ENCODE data around the gene AUTS2.

AUTS2 gene

DNA sequence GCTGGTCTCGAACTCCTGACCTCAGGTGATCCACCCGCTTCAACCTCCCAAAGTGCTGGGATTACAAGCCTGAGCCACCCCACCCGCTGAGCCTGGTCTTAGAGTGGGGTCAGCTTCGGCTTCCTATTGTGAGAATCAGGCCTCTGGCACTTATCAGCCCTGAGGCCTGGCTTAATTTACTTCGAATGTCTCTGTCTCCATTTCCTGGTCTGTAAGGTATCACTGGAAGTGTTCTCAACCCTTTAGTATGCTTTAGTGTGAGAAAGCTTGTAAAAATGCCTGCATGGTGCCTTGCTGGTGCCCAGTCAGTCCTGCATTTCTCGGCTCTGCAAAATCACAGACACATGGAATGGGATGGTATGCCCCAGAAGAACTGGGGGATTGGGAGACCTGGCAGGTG, 862.3 kb downstream of the AUTS2 start:
- H3K4me3 ChIP-seq (ENCODE audit: low read depth, low read length): no peak overlapping the region
- TF ChIP-seq, protein P1, sequence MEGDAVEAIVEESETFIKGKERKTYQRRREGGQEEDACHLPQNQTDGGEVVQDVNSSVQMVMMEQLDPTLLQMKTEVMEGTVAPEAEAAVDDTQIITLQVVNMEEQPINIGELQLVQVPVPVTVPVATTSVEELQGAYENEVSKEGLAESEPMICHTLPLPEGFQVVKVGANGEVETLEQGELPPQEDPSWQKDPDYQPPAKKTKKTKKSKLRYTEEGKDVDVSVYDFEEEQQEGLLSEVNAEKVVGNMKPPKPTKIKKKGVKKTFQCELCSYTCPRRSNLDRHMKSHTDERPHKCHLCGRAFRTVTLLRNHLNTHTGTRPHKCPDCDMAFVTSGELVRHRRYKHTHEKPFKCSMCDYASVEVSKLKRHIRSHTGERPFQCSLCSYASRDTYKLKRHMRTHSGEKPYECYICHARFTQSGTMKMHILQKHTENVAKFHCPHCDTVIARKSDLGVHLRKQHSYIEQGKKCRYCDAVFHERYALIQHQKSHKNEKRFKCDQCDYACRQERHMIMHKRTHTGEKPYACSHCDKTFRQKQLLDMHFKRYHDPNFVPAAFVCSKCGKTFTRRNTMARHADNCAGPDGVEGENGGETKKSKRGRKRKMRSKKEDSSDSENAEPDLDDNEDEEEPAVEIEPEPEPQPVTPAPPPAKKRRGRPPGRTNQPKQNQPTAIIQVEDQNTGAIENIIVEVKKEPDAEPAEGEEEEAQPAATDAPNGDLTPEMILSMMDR (IDR thresholded peaks at IDR 0.05; ENCODE audit: low read depth, low read length): no peak

DNA sequence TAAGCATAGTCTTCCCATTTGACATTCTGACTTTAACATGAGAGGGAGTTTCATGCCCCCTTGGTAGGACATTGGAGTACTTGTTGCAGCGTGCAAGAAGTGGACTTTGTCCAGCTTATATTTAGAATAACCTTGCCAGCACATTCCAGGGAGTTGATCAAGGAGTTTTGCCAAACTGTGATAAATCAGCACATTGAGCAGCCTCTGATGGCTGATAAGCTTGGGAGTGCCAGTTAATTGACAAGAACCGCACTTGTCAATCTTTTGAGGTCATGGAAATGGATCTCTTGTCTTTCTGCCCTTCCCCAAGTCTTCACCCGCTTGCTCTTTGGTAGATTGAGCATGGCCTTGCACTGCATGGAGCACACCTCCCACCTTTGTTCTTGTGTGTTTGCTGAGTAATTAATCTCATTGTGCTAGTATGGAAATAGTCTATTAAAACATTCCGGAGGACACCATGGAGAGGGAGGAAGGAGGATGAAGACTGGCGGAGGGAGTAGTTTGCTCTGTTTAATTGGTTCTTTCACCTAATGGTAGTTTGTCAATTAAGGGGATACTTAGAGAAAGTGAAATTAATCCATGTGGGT, 865.2 kb downstream of the AUTS2 start:
- TF ChIP-seq, protein P1 (IDR thresholded peaks at IDR 0.05; ENCODE audit: low read depth, low read length): no peak
- no peak overlapping the region for H3K4me3 ChIP-seq (ENCODE audit: low read depth, low read length)

DNA sequence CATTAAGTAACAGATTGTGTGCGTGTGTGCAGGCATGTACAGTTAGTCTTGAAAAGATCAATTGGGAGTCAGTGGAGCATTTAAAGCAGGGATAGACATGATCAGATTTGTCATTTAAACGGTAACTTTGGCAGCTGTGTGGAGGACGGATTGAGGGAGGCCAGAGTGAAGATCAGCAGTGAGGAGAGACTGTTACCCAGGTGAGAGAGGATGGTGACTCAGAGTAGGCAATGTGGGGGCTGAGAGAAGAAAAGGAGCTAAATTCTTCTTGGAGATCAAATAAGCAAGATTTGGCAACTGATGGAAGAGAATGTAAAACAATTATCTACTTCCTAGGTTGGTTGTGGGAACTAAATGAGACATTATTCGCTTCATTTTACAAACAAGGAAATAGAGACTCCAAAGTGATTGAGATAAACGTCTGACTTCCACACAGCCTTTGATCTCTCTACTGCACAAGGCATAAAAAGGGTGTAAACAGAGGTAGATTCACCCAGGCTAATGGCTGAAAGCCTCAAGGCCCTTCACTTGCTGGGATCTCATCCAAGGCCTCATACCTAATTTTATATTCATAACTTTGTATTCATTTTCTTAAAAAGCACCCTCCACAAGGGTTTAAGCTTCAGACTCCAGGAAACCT, 868.6 kb downstream of the AUTS2 start:
- no peak overlapping the region for H3K4me3 ChIP-seq (ENCODE audit: low read depth, low read length)
- TF ChIP-seq, protein P1 (IDR thresholded peaks at IDR 0.05; ENCODE audit: low read depth, low read length): no peak

DNA sequence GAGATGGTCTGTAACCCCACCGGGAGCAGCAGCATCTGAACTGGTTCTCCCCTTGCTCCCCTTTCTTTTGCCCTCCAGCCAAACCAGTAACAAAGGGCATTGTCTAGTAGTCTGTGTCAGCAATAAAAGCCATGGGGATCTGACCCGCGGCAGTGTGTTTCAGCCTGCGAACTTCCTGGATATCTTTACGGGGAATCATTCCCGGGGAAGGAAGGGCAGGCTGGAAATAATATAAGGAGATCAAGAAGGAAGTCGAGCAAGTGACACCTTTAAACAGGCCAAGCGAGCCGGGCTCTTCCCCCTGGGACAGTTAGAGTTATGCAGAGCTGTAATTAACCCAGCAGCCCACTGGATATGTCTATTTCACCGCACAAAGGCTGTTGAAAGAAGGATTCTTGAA, 872.5 kb downstream of the AUTS2 start:
- TF ChIP-seq, protein P1 (IDR thresholded peaks at IDR 0.05; ENCODE audit: low read depth, low read length): no peak
- no peak overlapping the region for H3K4me3 ChIP-seq (ENCODE audit: low read depth, low read length)

GRCh38 chr7:70472601-70473237, 874.4 kb downstream of the AUTS2 start:
- H3K4me3 ChIP-seq (ENCODE audit: low read depth, low read length): no peak overlapping the region
- TF ChIP-seq, protein P1 (IDR thresholded peaks at IDR 0.05; ENCODE audit: low read depth, low read length): no peak

DNA sequence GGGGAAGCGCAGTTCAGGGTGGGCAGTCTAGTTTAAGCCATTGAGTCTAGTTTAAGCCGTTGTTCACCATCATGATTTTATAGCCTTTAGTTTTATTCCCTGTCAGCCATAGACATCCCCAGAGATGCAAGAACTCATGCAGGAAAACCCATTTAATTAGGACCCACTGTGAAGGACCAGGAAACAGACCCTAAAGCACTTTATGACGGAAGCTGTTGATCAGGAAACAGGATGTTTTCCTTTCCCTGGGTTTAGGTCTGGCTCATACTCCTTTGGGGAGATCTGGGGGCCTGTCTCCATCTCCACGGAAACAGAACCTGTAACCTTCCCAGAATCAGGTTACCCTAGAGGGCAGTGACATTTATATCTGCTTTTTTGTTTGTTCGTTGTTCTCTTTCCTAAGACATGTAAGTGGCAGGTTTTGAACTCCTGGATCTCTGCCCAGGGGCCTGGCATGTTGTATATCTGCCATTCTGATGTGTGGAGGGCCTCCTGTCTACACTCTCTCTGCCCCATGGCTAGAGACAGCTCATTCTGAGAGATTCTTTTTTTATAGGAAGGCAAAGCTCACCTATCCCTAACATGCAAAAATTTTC, 876.5 kb downstream of the AUTS2 start:
- H3K4me3 ChIP-seq (ENCODE audit: low read depth, low read length): no peak overlapping the region
- TF ChIP-seq, protein P1 (IDR thresholded peaks at IDR 0.05; ENCODE audit: low read depth, low read length): no peak
